GM10266 (cell line): Measurements from ENCODE around the gene RBMS3.

ENCODE experiments used
- DNase-seq: peaks from one replicate; pipeline ENCODE4 v3.0.0; 2012; ENCODE audit errors: extremely low spot score
- CTCF ChIP-seq: IDR thresholded peaks from 2 replicates; pipeline ENCODE4 v1.5.1; 2012; ENCODE audit warnings: mild to moderate bottlenecking, low read depth; ENCODE audit not compliant: control insufficient read depth, insufficient read depth; ENCODE audit errors: missing control alignments

RBMS3 gene

GRCh38 chr3:29331456-29332194, 50.8 kb downstream of the RBMS3 start:
- DNase-seq, result no peak
- no peak for TF ChIP-seq CTCF

GRCh38 chr3:29332195-29332637, 51.3 kb downstream of the RBMS3 start:
- DNase-seq, result no peak
- no peak for TF ChIP-seq CTCF

GRCh38 chr3:29333576-29333975, 52.7 kb downstream of the RBMS3 start:
- DNase-seq, result no peak
- no peak for TF ChIP-seq CTCF

GRCh38 chr3:29334706-29335105, 53.8 kb downstream of the RBMS3 start:
- TF ChIP-seq CTCF, result no peak
- no peak for DNase-seq

GRCh38 chr3:29335438-29335837, 54.6 kb downstream of the RBMS3 start:
- TF ChIP-seq CTCF, result no peak
- DNase-seq, result no peak

GRCh38 chr3:29335943-29336342, 55.1 kb downstream of the RBMS3 start:
- DNase-seq, result no peak
- TF ChIP-seq CTCF, result no peak

GRCh38 chr3:29337565-29337964, 56.7 kb downstream of the RBMS3 start:
- no peak for DNase-seq
- no peak for TF ChIP-seq CTCF
